Esophagus (tissue), 2 donors: ENCODE results near the gene PEAR1. TPM values are rescaled to one million over a fixed set of nuclear protein-coding genes. Genes with fewer than 3 reads are reported as not detected.
A peak's percentile ranks its signal among the peaks of the same experiment; 100 is the strongest.
"Not testable (repeated sequence)": the region's sequence is repeated elsewhere in the genome, so short reads cannot be mapped to it uniquely, and the experiment has no call there.

Experiments used
- H3K27ac ChIP-seq, 2 donors: one replicate each; pipeline ENCODE4 v1.5.1; 2013; ENCODE audit warnings: low read depth in 2 of 2, mild to moderate bottlenecking in 2 of 2, inconsistent platforms in 1 of 2, low read length in 1 of 2, moderate library complexity in 1 of 2
- H3K27me3 ChIP-seq, 2 donors: one replicate each; pipeline ENCODE4 v1.6.1; 2013; ENCODE audit warnings: low read length in 2 of 2, control low read depth in 1 of 2, mild to moderate bottlenecking in 1 of 2; ENCODE audit not compliant: insufficient read depth in 2 of 2, control insufficient read depth in 1 of 2
- H3K36me3 ChIP-seq, 2 donors: one replicate each; pipeline ENCODE4 v1.6.1; 2013; ENCODE audit warnings: low read length in 1 of 2; ENCODE audit not compliant: control insufficient read depth in 2 of 2, insufficient read depth in 2 of 2
- H3K4me1 ChIP-seq, 2 donors: one replicate each; pipeline ENCODE4 v1.6.1; 2013; ENCODE audit warnings: low read length in 1 of 2; ENCODE audit not compliant: control insufficient read depth in 2 of 2, insufficient read depth in 2 of 2
- H3K4me3 ChIP-seq, 2 donors: one replicate each; pipeline ENCODE4 v1.5.1; 2013; ENCODE audit warnings: low read length in 2 of 2, mild to moderate bottlenecking in 2 of 2, low read depth in 1 of 2, moderate library complexity in 1 of 2
- H3K9me3 ChIP-seq, 2 donors: one replicate each; pipeline ENCODE4 v1.6.1; 2013; ENCODE audit warnings: mild to moderate bottlenecking in 2 of 2, low read depth in 1 of 2, low read length in 1 of 2, moderate library complexity in 1 of 2; ENCODE audit not compliant: control insufficient read depth in 2 of 2, insufficient read depth in 1 of 2
- WGBS, 2 donors: extraction: QIAGEN DNeasy Blood & Tissue Kit; methylation state at CpG; one replicate each; pipeline ENCODE4 v1.1.7; 2013; 5-methylcytosine and 5-hydroxymethylcytosine counted together
- polyA plus RNA-seq, 2 donors: library from polyadenylated mRNA; stranded (reverse); fragments of 200-250 nt; gene quantifications; one replicate each; pipeline ENCODE4 v1.2.3, GENCODE V29; 2013
- donor health status: healthy with polysubstance abuse.
- donor health status: Bipolar disorder and iron deficiency.

The PEAR1 gene
- polyA plus RNA-seq, 2 donors: 1.5 to 1.7 TPM

DNA sequence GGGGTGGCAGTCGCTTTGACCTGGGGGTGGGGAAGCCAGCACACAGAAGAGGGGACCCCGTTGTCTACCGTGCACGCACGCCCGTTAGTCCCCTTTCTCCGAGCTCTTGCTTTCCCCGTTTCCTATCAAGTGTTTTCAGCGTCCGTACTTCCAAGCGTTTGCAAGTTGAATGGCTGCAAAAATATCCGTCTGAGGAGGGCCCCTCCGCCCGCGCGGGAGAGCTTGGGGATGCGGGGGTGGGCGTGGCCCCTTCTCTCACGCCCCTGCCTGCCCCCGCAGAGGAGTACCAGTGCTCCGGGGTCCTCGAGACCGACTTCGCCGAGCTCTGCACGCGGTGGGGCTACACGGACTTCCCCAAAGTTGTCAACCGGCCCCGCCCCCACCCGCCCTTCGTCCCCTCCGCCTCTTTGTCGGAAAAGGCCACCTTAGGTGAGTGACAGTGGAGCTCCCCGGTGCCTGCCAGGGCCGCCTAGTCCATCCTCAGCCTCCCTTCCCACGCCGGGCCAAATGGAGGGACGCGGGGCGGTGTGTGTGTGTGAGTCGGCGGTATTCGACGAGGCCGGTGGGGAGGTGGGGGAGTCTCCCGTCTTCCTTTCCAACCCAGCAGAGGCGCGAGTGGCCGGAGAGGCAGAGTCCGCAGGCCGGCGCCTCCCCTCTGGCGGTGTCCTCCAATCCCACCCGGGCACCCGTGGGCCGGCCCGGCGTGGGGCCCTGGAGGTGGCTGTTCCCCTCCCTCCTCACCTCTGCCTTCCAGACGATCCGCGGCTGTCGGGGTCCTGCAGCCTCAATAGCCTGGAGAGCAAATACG, 30.4 kb downstream of the PEAR1 start:
- Histone ChIP-seq H3K4me3 (no peak overlapping the region), H3K27ac (no peak overlapping the region), H3K27me3 (peaks cover 0 to 39% of the 10 kb centered on the region in 2 donors), H3K4me1 (peaks cover 2 to 14% of the 10 kb centered on the region in 2 donors), H3K36me3 (no peaks in the 10 kb centered on the region), H3K9me3 (peaks cover 0 to 10% of the 10 kb centered on the region in 2 donors)
- whole genome bisulfite sequencing, 2 donors: 4 to 5% methylated on average over 59 to 64 of the region's 64 CpGs

DNA sequence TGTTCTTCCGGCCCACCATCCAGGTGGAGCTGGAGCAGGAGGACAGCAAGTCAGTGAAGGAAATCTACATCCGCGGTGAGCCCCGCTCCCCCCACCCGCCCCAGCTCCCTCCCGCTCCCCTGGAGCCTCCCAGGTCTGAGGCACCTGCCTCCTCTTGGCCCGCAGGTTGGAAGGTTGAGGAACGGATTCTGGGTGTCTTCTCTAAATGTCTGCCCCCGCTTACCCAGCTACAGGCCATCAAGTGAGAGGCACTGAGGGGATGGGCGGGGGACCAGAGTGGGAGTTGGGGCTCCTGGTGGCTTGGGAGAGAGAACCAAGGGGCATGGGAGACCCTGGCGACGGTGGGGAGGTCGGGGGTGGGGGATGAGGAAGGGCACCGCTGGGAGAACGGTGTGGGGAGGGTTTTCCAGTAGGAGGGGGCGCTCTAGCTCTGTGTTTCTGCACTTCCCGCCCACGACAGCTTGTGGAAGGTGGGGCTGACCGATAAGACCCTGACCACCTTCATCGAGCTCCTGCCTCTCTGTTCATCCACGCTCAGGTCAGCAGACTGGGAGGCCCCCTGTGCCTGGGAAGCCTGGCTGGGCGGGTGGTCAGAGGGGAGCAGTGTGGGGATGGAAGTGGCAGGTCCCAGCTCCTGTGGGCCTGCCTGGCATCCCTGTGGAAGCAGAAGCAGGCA, 31.1 kb downstream of the PEAR1 start:
- Histone ChIP-seq H3K27me3 (peaks cover 0 to 39% of the 10 kb centered on the region in 2 donors), H3K4me3 (no peak overlapping the region), H3K36me3 (no peaks in the 10 kb centered on the region), H3K9me3 (peaks cover 0 to 10% of the 10 kb centered on the region in 2 donors), H3K4me1 (peaks cover 2 to 14% of the 10 kb centered on the region in 2 donors), H3K27ac (no peak overlapping the region)
- WGBS, 2 donors: 42 to 48% methylated on average over 21 to 22 of the region's 22 CpGs

DNA sequence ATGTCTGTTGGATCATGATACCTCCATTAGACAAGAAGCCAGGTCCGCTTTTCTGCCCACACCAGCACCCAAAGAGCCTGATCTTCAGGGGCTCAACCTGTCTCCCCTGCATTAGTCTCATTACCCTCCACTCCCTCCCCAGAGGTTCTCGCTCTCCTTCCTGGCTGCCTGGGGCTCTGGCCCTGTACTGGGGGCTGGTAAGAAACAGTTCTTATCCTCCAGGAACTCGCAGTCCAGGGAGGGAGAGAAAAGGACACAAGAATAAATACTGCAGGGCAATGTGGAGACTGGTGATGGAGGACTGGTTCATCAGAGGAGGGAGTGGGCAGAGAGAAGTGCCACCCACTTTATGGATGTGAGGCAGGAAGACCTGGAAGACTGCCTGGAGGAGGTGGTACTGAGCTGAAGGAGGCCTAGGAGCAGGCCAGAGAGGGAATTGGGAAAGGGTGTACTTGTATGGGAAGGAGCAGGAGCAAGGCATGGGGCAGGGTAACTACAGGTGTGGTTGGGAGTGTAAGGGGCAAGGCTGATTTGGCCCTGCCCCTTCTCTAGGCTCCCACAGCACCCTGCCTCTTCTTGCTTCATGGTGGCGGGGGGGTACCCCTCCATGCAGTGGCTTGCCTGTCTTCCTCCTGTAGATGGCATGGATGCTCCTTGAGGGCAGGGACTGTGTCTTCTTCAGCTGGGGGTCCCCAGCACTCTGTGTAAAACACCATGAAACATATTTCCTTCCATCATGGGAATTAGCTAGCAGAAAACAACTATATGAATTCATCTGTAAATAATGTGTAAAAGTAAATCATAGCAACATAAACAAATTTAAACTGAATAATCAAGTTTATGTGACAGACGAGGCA, 31.9 kb downstream of the PEAR1 start:
- H3K4me1 ChIP-seq: peaks cover 2 to 11% of the 10 kb centered on the region in 2 donors
- 82 to 85% methylated on average over 5 of the region's 5 CpGs for WGBS, 2 donors

DNA sequence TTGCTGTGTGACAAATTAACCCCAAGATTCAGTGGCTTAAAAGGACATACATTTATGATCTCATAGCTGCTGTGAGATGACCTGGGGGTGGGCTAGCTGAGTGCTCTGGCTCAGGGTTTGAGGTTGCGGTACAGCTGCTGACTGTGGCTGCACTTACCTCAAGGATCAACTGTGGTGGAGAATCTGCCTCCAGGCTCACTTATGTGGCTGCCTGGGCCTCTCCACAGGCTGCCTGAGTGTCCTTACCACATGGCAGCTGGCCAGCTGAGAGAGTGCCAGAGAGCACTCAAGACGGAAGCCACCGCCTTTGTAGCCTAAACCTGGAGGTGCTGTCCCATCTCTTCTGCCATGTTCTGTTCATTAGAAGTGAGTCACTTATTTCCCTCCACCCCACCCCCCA, 32.7 kb downstream of the PEAR1 start:
- Histone ChIP-seq H3K4me1 (peaks cover 2 to 5% of the 10 kb centered on the region in 2 donors), H3K36me3 (no peaks in the 10 kb centered on the region), H3K9me3 (peaks cover 0 to 10% of the 10 kb centered on the region in 2 donors), H3K27ac (no peak overlapping the region), H3K27me3 (peaks cover 0 to 35% of the 10 kb centered on the region in 2 donors), H3K4me3 (no peak overlapping the region)
- WGBS, 2 donors: 26 to 36% methylated on average over 3 of the region's 3 CpGs

More for the DNA sequence above, 31.9 kb downstream of the PEAR1 start:
- Histone ChIP-seq H3K36me3 (no peaks in the 10 kb centered on the region), H3K4me3 (no peak overlapping the region), H3K9me3 (peaks cover 0 to 10% of the 10 kb centered on the region in 2 donors), H3K27ac (no peak overlapping the region), H3K27me3 (peaks cover 0 to 39% of the 10 kb centered on the region in 2 donors)

DNA sequence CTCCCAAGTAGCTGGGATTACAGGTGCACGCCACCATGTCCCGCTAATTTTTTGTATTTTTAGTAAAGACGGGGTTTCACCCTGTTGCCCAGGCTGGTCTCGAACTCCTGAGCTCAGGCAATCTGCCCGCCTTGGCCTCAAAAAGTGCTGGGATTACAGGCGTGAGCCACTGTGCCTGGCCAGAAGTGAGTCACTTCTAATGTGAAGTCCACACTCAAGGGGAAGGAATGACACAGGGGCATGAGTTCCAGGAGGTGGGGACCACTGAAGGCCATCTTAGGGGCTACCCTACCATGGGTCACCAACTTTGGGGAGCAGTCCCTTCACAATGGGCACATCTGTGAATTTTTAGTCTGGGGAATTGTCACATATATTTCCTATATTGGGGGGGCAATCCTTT, 33.2 kb downstream of the PEAR1 start:
- peaks cover 0 to 10% of the 10 kb centered on the region in 2 donors for H3K9me3 ChIP-seq
- peaks cover 0 to 32% of the 10 kb centered on the region in 2 donors for H3K27me3 ChIP-seq
- not testable (repeated sequence) for H3K27ac ChIP-seq, H3K4me1 ChIP-seq, H3K4me3 ChIP-seq, H3K36me3 ChIP-seq
- WGBS, 2 donors: 85 to 87% methylated on average over 6 of the region's 6 CpGs

DNA sequence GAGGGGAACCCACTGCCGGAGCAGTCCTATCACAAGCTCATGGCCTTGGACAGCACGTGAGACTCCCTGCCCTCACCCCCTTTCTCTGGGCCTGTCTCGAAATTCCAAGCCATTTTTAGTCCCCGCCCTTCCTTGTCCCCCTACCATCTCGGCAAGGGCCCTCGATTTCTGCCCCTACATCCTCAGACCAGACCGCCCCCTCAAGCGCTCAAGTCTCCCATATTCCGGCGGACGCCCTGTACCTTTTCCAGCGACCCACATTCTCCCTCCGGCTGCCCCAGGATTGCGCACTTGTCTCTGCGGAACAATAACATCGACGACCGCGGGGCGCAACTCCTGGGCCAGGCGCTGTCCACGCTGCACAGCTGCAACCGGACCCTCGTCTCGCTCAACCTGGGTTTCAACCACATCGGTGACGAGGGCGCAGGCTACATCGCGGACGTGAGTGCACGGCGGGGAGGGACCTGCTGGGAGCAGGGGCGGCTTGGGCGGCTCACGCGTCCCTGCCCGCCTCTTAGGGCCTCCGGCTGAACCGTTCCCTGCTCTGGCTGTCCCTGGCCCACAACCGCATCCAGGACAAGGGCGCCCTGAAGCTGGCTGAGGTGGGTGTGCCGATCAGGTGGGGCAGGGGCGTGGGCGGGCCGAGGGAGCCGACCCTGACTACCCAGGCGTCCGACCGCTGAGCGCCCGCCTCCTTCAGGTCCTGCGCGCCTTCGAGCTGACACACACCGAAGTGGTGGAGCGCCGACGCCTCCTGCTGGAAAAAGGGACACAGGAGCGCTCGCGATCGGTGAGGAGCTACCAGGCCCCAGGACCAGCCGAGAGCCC, 33.9 kb downstream of the PEAR1 start:
- Histone ChIP-seq H3K27me3 (peaks cover 0 to 31% of the 10 kb centered on the region in 2 donors), H3K9me3 (peaks cover 0 to 10% of the 10 kb centered on the region in 2 donors), H3K27ac (no peak overlapping the region), H3K4me1 (peaks cover 2 to 8% of the 10 kb centered on the region in 2 donors), H3K36me3 (no peaks in the 10 kb centered on the region), H3K4me3 (peak overlapping the region; percentile 30 to 31)
- WGBS, 2 donors: 6 to 7% methylated on average over 62 to 64 of the region's 64 CpGs

DNA sequence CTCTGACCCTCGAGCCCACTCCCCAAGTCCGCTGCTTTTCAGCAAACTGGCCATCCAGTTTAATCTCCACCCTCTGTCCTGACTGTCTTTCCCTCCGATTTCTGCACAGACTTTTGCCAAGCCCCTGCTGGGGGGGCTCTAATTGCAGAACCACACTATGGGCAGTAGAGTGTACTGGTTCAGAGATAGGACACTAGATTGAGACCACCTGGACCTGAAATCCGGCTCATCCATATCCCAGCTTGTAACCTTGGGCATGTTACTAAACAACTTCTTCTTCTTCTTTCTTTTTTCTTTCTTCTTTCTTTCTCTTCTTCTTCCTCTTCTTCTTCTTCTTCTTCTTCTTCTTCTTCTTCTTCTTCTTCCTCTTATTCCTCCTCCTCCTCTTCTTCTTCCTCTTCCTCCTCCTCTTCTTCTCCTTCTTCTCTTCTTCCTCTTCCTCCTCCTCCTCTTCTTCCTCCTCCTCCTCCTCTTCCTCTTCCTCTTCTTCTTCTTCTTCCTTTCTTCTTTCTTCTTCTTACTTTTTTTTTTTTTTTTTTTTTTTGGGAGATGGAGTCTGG, 34.6 kb downstream of the PEAR1 start:
- WGBS, 2 donors: 6 to 8% methylated on average over 4 of the region's 4 CpGs
- H3K36me3 ChIP-seq: no peaks in the 10 kb centered on the region
- H3K27ac ChIP-seq: no peak overlapping the region
- peaks cover 2 to 8% of the 10 kb centered on the region in 2 donors for H3K4me1 ChIP-seq
- no peak overlapping the region for H3K4me3 ChIP-seq
- H3K9me3 ChIP-seq: peaks cover 0 to 10% of the 10 kb centered on the region in 2 donors
- H3K27me3 ChIP-seq: peaks cover 0 to 26% of the 10 kb centered on the region in 2 donors

DNA sequence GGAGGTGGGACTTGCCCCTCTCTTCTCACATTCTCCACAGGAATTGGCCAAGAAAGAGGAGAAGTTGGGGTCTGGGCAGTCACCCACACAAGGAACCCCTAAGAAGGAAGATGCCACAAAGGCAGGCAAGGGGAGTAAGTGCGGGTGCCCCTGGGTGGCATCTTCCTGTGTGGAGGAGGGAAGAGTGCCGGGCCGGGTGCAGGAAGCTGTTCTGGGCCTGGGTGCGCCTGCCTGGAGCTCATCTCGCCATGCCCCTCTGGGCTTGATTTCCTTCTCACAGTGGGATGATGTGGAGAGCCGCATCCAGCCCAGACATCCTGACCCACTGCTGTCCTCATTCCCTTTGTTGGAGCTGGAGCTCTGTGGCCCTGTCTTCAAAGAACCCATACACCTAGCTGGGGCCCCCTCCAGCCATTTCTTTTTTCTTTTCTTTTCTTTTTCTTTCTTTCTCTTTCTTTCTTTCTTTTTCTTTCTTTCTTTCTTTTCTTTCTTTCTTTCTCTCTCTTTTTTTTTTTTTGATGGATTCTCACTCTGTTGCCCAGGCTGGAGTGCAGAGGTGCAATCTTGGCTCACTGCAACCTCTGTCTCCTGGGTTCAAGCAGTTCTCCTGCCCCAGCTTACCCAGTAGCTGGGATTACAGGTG, 36.2 kb downstream of the PEAR1 start:
- 49 to 58% methylated on average over 6 of the region's 6 CpGs for WGBS, 2 donors
- Histone ChIP-seq H3K27me3 (peaks cover 0 to 11% of the 10 kb centered on the region in 2 donors), H3K27ac (no peak overlapping the region), H3K4me1 (peaks cover 2 to 8% of the 10 kb centered on the region in 2 donors), H3K9me3 (peaks cover 0 to 10% of the 10 kb centered on the region in 2 donors), H3K4me3 (no peak overlapping the region), H3K36me3 (no peaks in the 10 kb centered on the region)
